T-cell (primary cell): Measurements from ENCODE around the gene HAUS7. TPM values are rescaled to one million over a fixed set of nuclear protein-coding genes. Genes with fewer than 3 reads are reported as not detected.

Experiments used
- ATAC-seq, 4 experiments: fragments of 200-7000 bp in 3 of 4; fragments of 150-1000 bp in 1 of 4; cut with Tn5 transposase; replicated peaks in 1 of 4; 1 replicate in 3 of 4; 2 replicates in 1 of 4; pipeline ENCODE4 v1.10.0; 2021; ENCODE audit warnings: moderate library complexity in 3 of 4, mild to moderate bottlenecking in 2 of 4, moderate number of reproducible peaks in 1 of 4
- CTCF ChIA-PET, 2 donors: fragments of 300-600 bp; sonication (Branson Sonifier 250); formaldehyde crosslinking; loops; one replicate each; lab custom pipeline; 2022; ENCODE audit warnings: antibody characterized with exemption in 2 of 2; lab: Charles Lee
- POLR2A ChIA-PET, 2 donors: fragments of 300-600 bp; sonication (Branson Sonifier 250); formaldehyde crosslinking; loops; one replicate each; lab custom pipeline; 2022; ENCODE audit warnings: antibody characterized with exemption in 2 of 2; lab: Charles Lee
- DNase-seq, 35 experiments: peaks; one replicate each; pipeline versions ENCODE4 v3.0.0 to v3.0.0-alpha.2; 2013 to 2023
- H3K27ac ChIP-seq: one replicate; pipeline ENCODE4 v1.5.1; 2013; ENCODE audit warnings: low read length
- H3K27me3 ChIP-seq, 2 experiments: replicated peaks in 1 of 2; 1 replicate in 1 of 2; 2 replicates in 1 of 2; pipeline versions ENCODE4 v1.6.1 to v1.7.0; 2013; ENCODE audit warnings: low read length in 1 of 2, mixed read lengths in 1 of 2; ENCODE audit not compliant: control insufficient read depth in 2 of 2, insufficient read depth in 2 of 2; ENCODE audit errors: extremely low read depth in 1 of 2
- H3K36me3 ChIP-seq, 2 donors: 1 replicate in 1 of 2; 2 replicates in 1 of 2; pipeline versions ENCODE4 v1.6.1 to v1.7.0; 2013; ENCODE audit warnings: low read length in 1 of 2; ENCODE audit not compliant: control insufficient read depth in 2 of 2, insufficient read depth in 1 of 2; ENCODE audit errors: extremely low read depth in 1 of 2
- H3K4me1 ChIP-seq, 2 experiments: 1 replicate in 1 of 2; 2 replicates in 1 of 2; pipeline versions ENCODE4 v1.6.1 to v1.7.0; 2013; ENCODE audit warnings: low read length in 2 of 2, mixed read lengths in 1 of 2; ENCODE audit not compliant: insufficient read depth in 2 of 2, control insufficient read depth in 1 of 2; ENCODE audit errors: extremely low read depth in 1 of 2
- H3K4me3 ChIP-seq, 2 donors: 1 replicate in 1 of 2; 2 replicates in 1 of 2; pipeline versions ENCODE4 v1.5.1 to v1.7.0; 2013; ENCODE audit warnings: mild to moderate bottlenecking in 2 of 2, low read length in 1 of 2, moderate library complexity in 1 of 2; ENCODE audit not compliant: control insufficient read depth in 1 of 2; ENCODE audit errors: extremely low read depth in 1 of 2
- H3K9me3 ChIP-seq: 2 replicates; pipeline ENCODE4 v1.7.0; 2013
- H3K27ac Mint-ChIP-seq, 2 donors: one replicate each; pipeline ENCODE4 v1.8.0; 2020 to 2021; ENCODE audit warnings: mild to moderate bottlenecking in 2 of 2, mixed read lengths in 2 of 2
- H3K27me3 Mint-ChIP-seq, 2 donors: one replicate each; pipeline ENCODE4 v1.8.0; 2021 to 2022; ENCODE audit warnings: mixed read lengths in 2 of 2
- H3K36me3 Mint-ChIP-seq: one replicate; pipeline ENCODE4 v1.8.0; 2021; ENCODE audit warnings: mixed read lengths
- H3K4me1 Mint-ChIP-seq, 3 donors: one replicate each; pipeline ENCODE4 v1.8.0; 2020 to 2022; ENCODE audit warnings: mixed read lengths in 3 of 3, mild to moderate bottlenecking in 1 of 3
- H3K4me3 Mint-ChIP-seq, 3 donors: one replicate each; pipeline ENCODE4 v1.8.0; 2020 to 2022; ENCODE audit warnings: mild to moderate bottlenecking in 3 of 3, mixed read lengths in 3 of 3, moderate library complexity in 3 of 3
- H3K9me3 Mint-ChIP-seq, 3 donors: one replicate each; pipeline ENCODE4 v1.8.0; 2020 to 2022; ENCODE audit warnings: mixed read lengths in 3 of 3
- WGBS: methylation state at CpG from one replicate; pipeline ENCODE4 v1.1.5; 2013; ENCODE audit warnings: missing lambda C conversion rate; ENCODE audit not compliant: insufficient coverage; 5-methylcytosine and 5-hydroxymethylcytosine counted together
- total RNA-seq, 35 experiments: library from RNA in 6 of 35; stranded (reverse) in 6 of 35; fragments of 120-200 nt in 1 of 35; gene quantifications; one replicate each; pipeline versions ENCODE4 v1.2.1 to v1.2.4 and lab custom pipeline; 2013 to 2026

HAUS7 gene
- total RNA-seq, 5 donors from 2014 or later (not counting 1 experiment from before 2014, with no cell fraction given): 30.7 to 58.4 (median 48.6) TPM

DNA sequence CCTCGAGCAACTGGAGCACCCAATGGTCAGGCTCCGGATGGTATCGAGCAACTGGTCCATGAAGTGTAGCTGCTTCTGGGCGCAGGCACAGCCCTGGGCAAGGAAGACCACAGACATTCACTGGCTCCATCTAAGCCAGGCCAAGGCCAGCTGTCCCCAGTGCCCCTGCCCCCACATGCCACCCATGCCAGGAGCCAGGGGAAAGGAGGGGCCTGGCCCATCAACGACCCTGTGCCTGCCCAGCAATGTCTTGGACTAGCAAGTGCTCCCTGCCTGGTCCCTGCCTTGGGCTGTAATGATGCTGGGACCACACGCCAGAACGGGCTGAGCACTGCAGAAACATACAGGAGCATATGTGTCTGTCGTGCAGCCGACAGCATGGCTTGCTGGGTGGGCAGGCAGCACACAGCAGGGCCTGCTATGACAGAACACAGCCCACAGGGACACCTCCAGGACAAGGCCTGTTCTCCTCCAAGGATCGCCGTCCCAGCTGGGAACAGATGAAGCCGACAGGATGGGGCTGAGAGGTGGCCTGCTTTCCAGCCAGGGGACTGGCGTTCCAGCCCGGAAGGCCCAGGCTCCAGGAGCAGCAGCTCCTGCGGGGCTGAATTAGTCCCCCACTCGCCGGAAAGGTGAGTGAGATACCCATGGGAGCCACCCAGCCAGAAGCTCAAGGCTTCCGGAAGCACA is 13.1 kb downstream of the HAUS7 start:
- Mint-ChIP-seq H3K27me3 (no peaks in the 10 kb centered on the region), H3K36me3 (peaks cover 12% of the 10 kb centered on the region), H3K27ac (no peak overlapping the region), H3K4me3 (no peak overlapping the region), H3K4me1 (peaks cover 0 to 2% (median 0%) of the 10 kb centered on the region in 3 donors), H3K9me3 (no peaks in the 10 kb centered on the region)
- ChIA-PET CTCF (no interaction called here), POLR2A (interaction anchor here in 1 of 2 donors (0.5 kb wide), 1 partner anchor 123 kb away, joined by 4 read pairs; no protein-coding TSS in a partner anchor)
- Histone ChIP-seq H3K36me3 (peaks cover 4 to 11% of the 10 kb centered on the region in 2 donors), H3K4me1 (no peaks in the 10 kb centered on the region), H3K4me3 (no peak overlapping the region), H3K27ac (no peak overlapping the region), H3K9me3 (no peaks in the 10 kb centered on the region), H3K27me3 (no peaks in the 10 kb centered on the region)
- DNase-seq (no peak), ATAC-seq (no peak)
- WGBS: 95% methylated on average over 10 of the region's 18 CpGs

DNA sequence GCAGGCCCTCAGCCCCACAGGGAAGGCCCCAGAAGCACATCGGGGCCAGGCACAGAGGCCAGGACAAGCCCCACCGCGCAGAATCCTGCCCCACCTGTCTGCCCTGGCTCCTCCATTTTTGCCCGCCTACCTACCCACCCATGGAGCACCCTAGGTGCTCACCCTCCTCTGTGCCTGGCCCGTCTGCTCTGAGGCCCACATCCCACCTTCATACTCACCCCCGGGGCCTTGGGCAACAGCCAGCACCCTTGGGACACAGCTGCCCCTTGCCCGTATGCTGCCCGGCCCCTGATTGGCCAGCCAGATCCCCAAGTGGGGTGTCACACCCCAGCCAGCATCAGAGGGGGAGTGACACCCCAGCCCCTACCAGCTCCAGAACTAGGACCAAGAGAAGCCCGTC is 13.7 kb downstream of the HAUS7 start:
- Mint-ChIP-seq H3K27me3 (no peaks in the 10 kb centered on the region), H3K4me1 (peaks cover 0 to 2% (median 0%) of the 10 kb centered on the region in 3 donors), H3K9me3 (no peaks in the 10 kb centered on the region), H3K4me3 (no peak overlapping the region), H3K36me3 (peaks cover 10% of the 10 kb centered on the region), H3K27ac (no peak overlapping the region)
- POLR2A ChIA-PET: no interaction called here
- Histone ChIP-seq H3K4me1 (no peaks in the 10 kb centered on the region), H3K27me3 (no peaks in the 10 kb centered on the region), H3K36me3 (peaks cover 4 to 11% of the 10 kb centered on the region in 2 donors), H3K9me3 (no peaks in the 10 kb centered on the region), H3K4me3 (no peak overlapping the region), H3K27ac (no peak overlapping the region)
- DNase-seq: no peak
- 100% methylated on average over 5 of the region's 9 CpGs for WGBS
- CTCF ChIA-PET: no interaction called here
- ATAC-seq: no peak

DNA sequence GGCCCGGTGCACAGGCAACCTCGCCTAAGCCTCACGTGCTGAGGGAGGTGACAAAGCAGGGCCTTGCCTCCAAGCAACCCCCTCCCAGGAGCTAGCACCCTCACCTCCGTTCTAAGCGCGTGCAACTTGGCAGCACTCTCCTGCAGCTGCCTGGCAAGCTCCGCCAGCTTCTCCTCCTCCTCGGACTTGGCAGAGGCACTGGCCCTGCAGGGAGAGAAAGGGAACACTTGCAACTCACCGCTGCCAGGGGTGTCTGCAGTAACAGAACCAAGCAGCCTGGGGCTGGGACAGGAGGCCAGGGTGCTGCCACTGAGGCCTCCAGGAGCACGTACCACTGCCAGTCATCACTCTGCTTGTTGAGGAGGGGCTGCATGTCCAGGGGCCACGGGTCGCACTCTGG is 14.2 kb downstream of the HAUS7 start:
- no peak for DNase-seq
- H3K9me3 Mint-ChIP-seq: no peaks in the 10 kb centered on the region
- CTCF ChIA-PET: no interaction called here

DNA sequence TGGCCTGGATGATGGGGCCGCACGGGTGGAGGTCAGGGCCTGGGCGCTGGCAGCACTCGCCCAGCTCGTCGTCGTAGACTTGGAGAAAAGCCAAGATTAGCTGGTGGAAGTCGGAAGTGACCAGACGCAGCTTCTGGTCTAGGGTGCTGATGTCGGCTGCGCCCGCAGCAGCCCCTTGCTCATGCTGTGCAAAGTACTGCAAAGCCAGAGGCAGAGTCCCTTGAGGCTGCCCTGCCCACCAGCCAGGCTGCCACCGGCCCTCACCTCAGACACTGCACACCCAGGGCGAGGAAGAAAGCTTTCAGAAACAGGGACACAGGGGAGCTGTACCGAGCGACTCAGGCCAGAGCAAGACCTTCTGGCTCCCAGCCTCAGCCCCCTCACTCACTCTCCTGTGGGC is 14.8 kb downstream of the HAUS7 start:
- ChIA-PET CTCF (no interaction called here), POLR2A (no interaction called here)
- DNase-seq: no peak
- no peak overlapping the region for H3K4me3 ChIP-seq
- H3K27me3 ChIP-seq: no peaks in the 10 kb centered on the region
- Mint-ChIP-seq H3K9me3 (no peaks in the 10 kb centered on the region), H3K27me3 (no peaks in the 10 kb centered on the region), H3K36me3 (peaks cover 13% of the 10 kb centered on the region), H3K4me1 (no peaks in the 10 kb centered on the region), H3K27ac (no peak overlapping the region), H3K4me3 (no peak overlapping the region)
- no peak for ATAC-seq
- no peak overlapping the region for H3K27ac ChIP-seq
- H3K36me3 ChIP-seq: peaks cover 7 to 14% of the 10 kb centered on the region in 2 donors
- WGBS: 97% methylated on average over 6 of the region's 16 CpGs
- H3K4me1 ChIP-seq: no peaks in the 10 kb centered on the region
- no peaks in the 10 kb centered on the region for H3K9me3 ChIP-seq

More for the DNA sequence above, 14.2 kb downstream of the HAUS7 start:
- H3K27ac ChIP-seq: no peak overlapping the region
- peaks cover 4 to 14% of the 10 kb centered on the region in 2 donors for H3K36me3 ChIP-seq
- H3K9me3 ChIP-seq: no peaks in the 10 kb centered on the region
- no peak for ATAC-seq
- 98% methylated on average over 9 of the region's 12 CpGs for whole genome bisulfite sequencing
- Mint-ChIP-seq H3K36me3 (peaks cover 10% of the 10 kb centered on the region), H3K27me3 (no peaks in the 10 kb centered on the region), H3K4me1 (peaks cover 0 to 2% (median 0%) of the 10 kb centered on the region in 3 donors), H3K27ac (no peak overlapping the region), H3K4me3 (no peak overlapping the region)
- POLR2A ChIA-PET: no interaction called here
- H3K4me1 ChIP-seq: no peaks in the 10 kb centered on the region
- H3K27me3 ChIP-seq: no peaks in the 10 kb centered on the region
- H3K4me3 ChIP-seq: no peak overlapping the region

GRCh38 chrX:153454901-153455550 is 15.3 kb downstream of the HAUS7 start:
- peaks cover 9 to 14% of the 10 kb centered on the region in 2 donors for H3K36me3 ChIP-seq
- POLR2A ChIA-PET: no interaction called here

DNA sequence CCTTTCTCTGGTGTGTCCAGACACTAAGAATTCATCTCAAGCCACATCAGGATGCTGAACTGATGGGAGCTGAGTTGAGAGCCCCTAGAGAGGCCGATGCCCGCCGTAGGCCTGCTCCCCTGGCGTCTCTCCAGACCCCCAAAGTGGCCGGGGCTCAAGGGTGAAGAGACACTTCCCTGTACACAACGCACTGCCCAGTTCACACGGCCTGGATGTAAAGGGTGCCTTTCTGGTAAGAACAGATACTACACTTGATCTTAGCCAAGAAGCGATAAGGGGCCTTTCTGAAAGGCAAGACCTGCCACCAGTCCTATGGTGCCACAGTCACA is 19.5 kb downstream of the HAUS7 start:
- Mint-ChIP-seq H3K9me3 (no peaks in the 10 kb centered on the region), H3K4me3 (no peak overlapping the region), H3K36me3 (peaks cover 9% of the 10 kb centered on the region), H3K27me3 (no peaks in the 10 kb centered on the region), H3K27ac (no peak overlapping the region), H3K4me1 (no peaks in the 10 kb centered on the region)
- Histone ChIP-seq H3K4me3 (no peak overlapping the region), H3K27ac (no peak overlapping the region), H3K9me3 (no peaks in the 10 kb centered on the region), H3K4me1 (no peaks in the 10 kb centered on the region), H3K27me3 (no peaks in the 10 kb centered on the region), H3K36me3 (peaks cover 9 to 11% of the 10 kb centered on the region in 2 donors)
- no peak for ATAC-seq
- no CpG with 5 or more reads among the region's 8 CpGs for WGBS
- DNase-seq: no peak
- CTCF ChIA-PET: no interaction called here
- POLR2A ChIA-PET: no interaction called here

More at GRCh38 chrX:153454901-153455550, 15.3 kb downstream of the HAUS7 start:
- no peak for ATAC-seq
- Mint-ChIP-seq H3K27me3 (no peaks in the 10 kb centered on the region), H3K9me3 (no peaks in the 10 kb centered on the region), H3K27ac (no peak overlapping the region), H3K4me3 (no peak overlapping the region), H3K4me1 (no peaks in the 10 kb centered on the region), H3K36me3 (peaks cover 13% of the 10 kb centered on the region)
- H3K27me3 ChIP-seq: no peaks in the 10 kb centered on the region
- 95% methylated on average over 7 of the region's 16 CpGs for WGBS
- H3K4me1 ChIP-seq: no peaks in the 10 kb centered on the region
- no peak overlapping the region for H3K27ac ChIP-seq
- no peak for DNase-seq
- H3K4me3 ChIP-seq: no peak overlapping the region
- H3K9me3 ChIP-seq: no peaks in the 10 kb centered on the region
- CTCF ChIA-PET: no interaction called here
